ENCODE measurements around the gene RBM19.

The RBM19 gene

DNA sequence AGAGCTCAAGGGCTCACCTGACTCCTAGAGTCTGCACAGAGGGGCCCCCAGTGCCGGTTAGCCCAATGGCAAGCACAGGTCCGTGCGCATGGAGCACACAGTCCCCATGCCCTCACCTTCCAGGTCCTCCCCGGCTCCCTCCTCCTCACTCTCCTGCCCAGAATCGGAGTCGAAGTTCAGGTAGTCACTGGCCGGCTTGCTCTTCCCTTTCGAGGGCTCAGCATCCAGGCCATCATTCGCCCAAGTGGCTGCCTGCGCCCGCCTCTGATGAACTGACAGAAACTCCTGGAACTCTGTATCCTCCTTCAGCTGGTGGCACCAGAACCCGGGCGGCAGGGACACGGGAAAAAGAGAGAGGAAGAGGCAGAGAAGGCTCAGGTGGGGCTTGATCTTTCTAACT lies 7.0 kb downstream of the RBM19 start:
- DNase-seq (ENCODE audit: low read depth in 2 of 2, low spot score in 1 of 2), result no peak

DNA sequence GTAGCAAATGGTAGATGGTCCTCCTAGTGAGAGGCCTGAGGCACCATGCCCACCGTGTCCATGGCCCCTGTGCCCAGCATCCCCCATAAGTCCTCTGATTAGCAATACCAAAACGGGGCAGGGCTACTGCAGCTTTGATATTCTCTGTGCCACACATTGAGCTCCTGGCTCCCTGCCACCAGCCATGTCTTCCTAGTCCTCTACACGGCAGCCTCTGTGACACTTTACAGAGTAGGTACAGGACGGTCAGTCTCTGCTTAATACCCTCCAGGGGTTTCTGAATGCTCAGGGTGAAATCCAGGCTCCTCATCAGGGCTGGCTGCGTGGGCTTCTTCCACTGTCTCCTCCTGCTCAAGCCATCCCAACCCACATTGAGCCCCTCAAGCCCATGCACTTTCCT lies 8.0 kb downstream of the RBM19 start:
- DNase-seq (ENCODE audit: low read depth in 2 of 2, low spot score in 1 of 2), result no peak

DNA sequence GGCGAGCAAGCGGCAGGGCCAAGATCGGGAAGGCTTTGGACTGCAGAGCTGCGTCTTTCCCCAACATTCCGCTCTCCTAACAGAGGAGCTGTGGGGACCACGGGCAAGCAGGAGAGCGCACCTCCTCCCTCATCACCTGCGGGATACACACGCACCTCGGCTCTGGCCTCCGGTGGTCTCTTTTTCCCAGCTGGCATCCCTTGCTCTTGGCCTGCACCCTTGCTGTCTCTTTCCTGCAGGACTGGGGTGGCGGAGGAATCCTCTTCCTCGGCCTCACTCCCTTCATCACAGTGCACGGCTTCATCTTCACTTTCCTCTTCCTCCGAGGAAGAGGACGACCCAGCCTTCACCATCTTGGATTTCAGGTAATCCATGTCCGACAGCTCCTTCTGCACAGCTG lies 8.5 kb downstream of the RBM19 start:
- no peak for DNase-seq (ENCODE audit: low read depth in 2 of 2, low spot score in 1 of 2)

DNA sequence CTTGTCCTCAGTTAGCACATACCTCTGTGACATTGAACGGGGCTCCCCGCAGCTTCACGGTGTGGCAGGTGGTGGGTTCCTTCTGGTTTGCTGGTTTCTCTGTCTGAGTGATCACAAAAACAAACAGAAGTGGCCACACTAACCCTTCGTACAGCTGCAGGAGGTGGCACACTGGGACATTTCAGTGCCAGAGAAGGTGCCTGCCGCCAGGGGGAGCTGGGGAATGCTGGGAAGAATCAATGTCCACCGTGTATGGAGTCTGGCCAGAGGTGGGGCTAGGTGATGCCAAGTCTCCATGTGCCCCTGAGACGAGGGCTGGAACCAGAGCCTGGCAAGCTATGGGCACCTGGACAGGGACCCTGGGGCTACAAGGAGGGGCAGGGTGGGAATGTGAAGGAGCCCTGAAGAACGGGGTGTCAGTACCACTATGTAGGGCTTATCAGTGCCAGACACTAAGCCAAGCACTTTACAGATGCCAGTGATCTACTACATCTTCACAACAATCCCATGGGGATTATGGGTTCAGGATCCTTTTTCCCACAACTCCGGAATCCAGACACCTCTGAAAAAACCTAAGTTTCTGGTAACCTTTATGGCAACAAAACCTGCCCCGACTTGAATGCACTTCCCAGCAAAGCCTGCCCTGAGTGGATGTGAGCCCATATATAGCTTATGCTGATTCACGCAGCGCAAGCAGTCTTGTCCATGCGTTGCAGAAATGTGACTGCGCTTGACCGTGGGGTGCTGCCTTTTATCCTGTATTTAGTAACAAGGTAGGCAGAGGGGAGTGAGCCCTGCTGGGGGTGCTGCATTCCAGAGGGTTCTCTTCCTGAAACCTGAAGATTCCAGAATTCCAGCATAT lies 10.8 kb downstream of the RBM19 start:
- DNase-seq (ENCODE audit: low read depth in 2 of 2, low spot score in 1 of 2), result no peak

DNA sequence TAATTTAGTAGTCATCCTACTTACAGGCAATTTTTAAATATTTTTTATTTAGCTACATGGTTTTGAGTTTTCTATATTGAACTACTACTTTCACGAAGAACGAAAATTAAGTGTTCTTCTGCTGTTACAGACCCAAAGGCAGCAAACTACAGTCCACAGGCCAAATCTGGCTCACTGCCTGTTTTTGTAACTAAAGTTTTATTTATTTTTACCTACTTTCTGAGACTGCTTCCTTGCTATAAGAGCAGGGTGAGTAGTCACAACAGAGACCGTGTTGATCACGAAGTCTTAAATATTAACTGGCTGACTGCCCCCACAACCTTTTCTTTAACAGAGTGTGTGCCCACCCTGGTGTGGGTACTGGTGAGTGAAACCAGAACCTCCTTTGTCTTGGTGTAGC lies 11.6 kb downstream of the RBM19 start:
- DNase-seq (ENCODE audit: low read depth in 2 of 2, low spot score in 1 of 2), result no peak

DNA sequence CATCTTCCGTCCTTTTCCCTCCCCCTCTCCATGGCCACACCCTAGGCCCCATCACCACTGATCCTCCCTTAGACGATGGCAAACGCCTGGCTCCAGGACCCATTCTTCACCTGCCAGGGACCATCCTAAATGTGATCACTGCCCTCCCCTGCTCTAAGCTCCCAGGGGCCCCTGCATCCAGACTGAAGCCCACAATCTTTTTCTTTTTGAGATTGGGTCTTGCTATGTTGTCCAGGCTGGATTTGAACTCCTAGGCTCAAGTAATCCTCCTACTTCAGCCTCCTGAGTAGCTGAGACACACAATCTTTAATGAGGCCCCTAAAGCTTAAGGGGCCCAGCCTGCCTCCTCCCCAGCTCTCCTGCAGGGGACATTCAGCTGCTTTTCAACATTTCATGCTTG lies 15.3 kb downstream of the RBM19 start:
- DNase-seq (ENCODE audit: low read depth in 2 of 2, low spot score in 1 of 2), result no peak

DNA sequence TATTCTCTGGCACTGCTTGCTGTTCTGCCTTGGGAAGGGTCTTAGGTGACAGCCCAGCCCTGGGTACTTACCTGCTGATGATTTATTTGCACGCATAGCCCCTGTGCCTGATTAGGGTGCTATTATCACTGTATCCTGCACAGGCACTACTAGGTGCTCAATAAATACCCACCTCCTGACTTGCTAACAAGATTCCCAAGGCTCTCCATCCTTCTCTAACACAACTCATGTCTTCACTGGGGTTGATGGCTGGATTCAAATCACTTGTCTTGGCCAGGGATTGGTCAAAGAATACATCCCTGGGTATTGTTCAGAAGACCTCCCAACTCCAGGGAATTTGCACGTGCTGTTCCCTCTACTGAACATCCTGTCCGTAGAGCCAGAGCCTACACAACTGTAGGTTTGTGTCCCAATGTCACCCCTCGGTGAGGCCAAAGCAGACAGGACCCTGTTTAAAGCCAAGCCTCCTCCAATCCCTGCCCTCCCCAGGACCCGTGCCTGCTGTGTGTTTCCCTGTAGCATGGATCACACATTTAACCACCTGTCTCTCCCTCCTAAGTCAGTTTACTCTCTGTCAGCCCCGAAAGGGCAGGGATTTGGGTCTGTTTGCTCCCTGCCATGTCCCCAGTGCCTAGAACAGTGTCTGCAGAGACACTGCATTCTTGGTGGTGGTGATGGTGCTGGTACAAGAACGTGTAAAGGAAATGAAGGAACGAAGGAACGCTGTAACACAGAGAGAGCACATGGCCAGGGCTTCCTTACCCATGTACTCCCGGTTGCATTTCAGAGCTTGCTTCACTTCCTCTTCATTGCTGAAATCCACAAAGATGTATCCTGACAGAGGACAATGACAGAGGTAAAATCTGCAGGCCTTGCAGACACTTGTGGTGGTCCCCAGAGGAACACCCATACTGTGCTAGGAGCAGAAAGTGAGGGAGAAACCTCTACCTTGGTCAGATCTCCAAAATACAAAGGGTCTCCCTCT lies 16.5 kb downstream of the RBM19 start:
- DNase-seq (ENCODE audit: low read depth in 2 of 2, low spot score in 1 of 2), result no peak

DNA sequence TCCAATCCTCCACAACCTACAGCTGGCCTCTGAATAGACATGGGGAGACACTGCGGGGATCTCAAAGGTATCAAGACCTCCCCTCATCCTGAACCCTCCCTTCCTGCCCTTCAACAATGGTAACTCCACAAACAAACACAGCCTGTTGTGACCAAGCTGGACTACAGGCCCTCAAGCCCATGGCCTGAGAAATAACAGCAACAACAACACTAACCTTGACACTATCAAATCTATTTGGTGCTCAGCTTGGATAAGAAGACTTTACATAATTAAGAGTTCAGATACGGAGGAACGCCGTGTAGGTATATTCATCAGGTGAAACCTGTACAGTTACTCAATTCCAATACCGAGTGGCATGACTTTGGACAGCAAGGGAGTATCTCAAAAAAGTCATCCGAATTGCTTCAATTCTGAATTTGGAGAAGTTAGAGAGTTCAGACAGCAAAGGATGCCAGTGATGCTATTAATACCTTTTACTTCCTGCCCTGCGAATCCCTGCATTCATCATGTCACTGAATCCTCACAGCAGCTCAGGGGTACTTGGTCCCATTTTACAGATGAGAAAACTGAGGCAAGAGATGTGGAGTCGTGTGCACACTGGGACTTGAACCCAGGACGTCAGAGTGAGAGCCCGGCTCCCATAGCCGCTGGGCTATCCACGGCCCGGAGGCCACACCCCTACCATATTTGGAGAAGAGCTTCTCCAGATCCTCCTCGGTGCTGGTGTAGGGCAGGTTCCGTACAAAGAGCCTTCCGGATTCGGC lies 17.8 kb downstream of the RBM19 start:
- DNase-seq (ENCODE audit: low read depth in 2 of 2, low spot score in 1 of 2), result no peak

DNA sequence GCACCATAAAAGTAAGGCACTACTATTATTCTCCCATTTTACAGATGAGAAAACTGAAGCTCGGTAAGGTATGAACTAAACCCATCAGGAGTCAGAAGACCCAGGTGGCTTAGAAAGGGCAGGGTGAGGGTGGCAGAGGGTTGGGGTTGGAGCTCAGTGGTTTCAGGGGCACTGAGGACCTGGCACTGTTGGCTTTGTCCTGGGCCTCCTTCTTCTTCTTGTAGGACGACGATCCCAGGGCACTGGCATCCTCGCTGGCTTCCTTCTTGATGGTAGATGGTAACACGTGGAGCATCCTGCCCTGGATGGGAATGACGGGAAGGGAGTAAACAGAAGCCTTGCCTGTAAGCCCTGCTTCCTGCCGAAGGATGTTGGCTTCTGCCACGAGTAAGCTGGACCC lies 19.9 kb downstream of the RBM19 start:
- DNase-seq (ENCODE audit: low read depth in 2 of 2, low spot score in 1 of 2), result no peak

DNA sequence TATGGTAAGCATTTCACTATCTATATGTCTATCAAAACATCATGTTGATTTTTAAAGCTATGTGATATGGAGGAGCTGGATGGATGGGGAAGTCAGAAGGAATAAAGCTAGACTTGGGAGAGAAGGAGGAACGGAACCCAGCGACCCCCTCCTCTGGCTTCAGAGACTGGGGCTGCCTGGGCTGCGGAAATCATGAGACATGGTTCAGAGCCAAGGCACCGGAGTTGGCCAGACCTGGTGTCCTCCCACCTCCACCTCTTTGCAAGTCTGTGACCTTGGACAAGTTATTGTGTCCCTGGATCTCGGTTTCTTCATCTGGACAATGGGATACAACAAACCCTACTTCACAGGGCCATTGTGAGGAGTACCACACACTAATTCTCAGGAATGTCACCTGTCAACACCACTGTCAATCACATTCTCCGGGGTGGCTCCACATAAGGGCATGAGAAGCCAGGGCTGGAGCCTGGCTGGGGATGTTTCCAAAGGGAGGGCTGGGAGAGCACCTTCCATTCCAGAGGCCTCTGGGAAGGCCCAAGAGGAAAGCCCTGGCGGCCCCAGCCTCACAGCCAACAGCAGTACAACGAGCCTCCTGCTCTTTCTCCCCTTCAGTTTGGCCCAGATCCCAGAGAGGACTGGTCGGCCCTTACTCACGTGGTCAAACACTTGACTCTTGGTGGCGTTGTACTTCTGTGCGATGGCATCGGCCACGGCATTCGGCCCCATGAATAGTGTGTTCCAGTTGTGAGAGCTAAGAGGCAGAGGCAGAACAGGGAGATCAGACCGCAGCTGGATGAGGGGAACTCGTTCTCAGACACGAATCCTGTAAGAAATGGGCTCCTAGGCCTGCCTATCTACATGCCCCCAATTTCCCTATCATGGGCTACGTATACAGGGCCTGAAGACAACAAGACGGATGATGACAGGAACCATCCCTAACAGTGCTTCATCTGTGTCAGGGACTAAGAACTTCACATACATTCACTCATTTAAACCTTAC lies 20.7 kb downstream of the RBM19 start:
- no peak for DNase-seq (ENCODE audit: low read depth in 2 of 2, low spot score in 1 of 2)

DNA sequence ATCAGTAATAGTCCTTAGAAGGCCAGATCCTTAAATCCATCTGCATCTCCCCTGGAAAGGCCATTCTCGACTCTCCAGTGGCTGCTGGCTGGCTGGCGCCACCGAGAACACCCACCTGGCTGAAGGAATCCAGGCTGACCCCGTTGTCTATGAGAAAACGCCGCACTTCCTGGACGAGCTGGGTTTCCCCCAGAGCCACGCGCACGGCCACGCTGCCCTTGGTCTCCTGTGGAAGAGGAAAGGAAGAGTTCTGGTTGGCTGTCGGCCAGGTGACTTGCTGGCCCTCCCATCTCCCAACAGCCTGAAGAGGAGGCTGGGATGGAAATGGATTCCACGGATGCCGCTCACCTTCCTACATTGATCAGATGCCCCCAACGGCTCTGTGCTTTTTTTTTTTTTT lies 23.9 kb downstream of the RBM19 start:
- no peak for DNase-seq (ENCODE audit: low read depth in 2 of 2, low spot score in 1 of 2)

DNA sequence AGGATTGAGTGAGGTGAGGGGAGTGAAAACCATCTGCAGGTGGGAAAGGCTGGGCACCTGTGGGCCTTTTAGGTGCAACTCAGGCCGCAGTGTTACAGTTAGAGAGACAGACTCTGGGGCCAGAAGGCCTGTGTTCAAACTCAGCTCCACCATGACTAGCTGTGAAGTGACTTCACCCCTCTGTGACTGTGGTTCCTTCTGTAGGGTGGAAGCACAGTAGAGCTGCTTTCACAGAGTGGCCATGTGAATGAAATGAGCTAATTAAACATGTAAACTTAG lies 25.0 kb downstream of the RBM19 start:
- DNase-seq (ENCODE audit: low read depth in 2 of 2, low spot score in 1 of 2), result no peak

DNA sequence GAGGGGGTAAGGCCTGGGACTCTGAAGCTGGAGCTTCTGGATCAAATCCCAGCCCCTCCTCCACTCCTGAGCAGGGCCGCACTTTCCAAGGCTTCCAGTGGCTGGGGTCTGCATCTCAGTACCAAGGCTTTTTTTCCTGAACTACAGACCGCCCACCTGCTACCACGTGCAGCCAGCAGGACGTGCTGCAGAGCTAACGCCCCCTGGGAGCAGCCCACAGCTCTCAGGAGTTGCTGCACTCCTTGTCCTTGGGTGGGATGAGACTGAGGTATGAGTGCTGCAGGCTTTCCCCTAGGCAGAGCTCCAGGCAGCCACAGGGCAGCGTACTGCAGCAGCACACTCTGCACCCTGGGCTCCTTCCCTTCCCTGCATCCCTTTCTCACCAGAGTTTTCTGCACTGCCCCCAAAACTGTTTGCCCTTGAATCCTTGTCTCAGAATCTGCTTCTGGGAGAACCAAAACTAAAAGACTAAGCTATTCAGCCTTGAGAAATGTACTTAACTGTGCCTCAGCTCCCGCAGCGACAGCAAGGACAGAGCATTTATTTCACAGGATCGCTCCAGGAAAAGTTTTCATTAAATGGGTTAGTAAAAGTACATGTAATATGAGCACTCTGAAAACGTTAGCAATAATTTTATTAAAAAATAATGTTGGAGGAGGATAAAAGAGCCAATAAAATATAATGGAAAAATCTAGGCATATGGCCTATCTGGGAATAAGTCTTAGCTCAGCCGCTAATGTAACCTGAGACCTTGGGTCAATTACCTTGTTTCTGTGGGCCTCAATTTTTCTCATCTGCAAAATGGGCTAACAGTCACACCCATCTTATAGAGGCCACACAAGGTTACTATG lies 25.5 kb downstream of the RBM19 start:
- no peak for DNase-seq (ENCODE audit: low read depth in 2 of 2, low spot score in 1 of 2)

DNA sequence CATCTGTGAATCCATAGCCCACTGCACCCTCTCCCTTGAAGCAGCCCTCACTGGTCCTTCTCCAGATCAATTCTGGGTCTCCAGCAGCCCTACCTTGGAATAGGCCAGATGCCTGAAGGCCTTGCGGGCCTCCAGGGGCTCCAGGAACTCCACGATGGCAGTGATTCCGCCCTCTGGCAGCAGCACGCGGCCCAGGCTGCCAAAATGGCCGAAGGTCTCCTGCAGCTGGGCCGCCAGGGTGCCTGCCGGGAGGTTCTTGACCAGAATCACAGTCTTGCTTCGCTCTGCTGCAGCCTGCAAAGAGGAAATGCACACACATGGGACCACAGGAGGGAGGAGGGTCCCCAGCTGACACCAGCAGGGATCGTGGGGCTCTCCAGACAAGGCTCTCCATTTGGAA lies 26.3 kb downstream of the RBM19 start:
- DNase-seq (ENCODE audit: low read depth in 2 of 2, low spot score in 1 of 2), result no peak

DNA sequence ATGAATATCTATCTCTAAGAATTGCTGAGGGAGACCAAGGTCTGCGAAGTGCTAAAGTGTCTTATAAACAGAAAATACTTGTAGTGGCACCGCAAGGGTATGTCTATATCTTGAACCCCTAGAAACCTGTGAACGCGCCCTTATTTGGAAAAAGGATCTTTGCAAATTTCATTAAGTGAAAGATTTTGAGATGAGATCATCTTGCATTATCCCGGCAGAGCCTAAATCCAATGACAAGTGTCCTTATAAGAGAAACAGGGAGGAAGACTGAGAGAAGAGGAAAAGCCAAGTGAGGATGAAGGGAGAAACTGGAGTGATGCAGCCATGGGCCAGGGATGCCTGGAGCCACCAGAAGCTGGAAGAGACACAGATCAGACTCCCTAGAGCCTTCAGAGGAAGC lies 27.7 kb downstream of the RBM19 start:
- no peak for DNase-seq (ENCODE audit: low read depth in 2 of 2, low spot score in 1 of 2)

DNA sequence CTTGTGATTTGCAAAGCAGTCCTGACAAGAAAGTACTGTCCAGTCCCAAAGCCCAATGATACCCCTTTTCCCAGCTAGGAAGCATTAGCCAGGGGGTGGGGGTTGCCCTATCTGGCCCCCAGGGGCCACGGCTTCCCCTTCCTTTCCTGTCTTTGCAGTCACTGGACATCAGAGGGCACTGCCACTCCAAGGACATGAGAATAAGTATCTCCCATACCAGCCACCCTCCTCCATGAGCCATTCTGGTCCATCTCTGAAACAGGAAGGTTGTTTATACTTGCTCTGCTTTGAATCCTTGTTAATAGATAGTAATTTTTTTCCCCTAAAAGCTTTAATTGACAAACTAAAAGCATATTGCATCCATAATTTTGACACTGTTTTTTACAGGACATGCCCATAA lies 29.7 kb downstream of the RBM19 start:
- DNase-seq (ENCODE audit: low read depth in 2 of 2, low spot score in 1 of 2), result no peak

DNA sequence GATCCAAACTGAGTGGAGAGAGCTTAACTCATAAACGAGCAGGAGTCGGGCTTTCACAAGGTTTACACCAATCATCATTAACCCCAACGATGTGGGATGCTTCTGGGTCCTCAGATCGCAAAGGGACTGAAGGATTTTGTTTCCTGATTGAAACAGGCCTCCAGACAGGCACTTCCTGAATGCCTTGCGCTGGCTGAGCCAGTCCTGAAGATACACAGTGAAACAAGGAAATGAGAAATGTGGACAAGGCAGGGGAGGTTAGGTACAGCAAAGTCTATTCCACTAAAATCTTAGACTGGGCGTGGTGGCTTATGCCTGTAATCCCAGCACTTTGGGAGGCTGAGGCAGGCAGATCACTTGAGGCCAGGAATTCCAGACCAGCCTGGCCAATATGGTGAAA lies 30.7 kb downstream of the RBM19 start:
- no peak for DNase-seq (ENCODE audit: low read depth in 2 of 2, low spot score in 1 of 2)

DNA sequence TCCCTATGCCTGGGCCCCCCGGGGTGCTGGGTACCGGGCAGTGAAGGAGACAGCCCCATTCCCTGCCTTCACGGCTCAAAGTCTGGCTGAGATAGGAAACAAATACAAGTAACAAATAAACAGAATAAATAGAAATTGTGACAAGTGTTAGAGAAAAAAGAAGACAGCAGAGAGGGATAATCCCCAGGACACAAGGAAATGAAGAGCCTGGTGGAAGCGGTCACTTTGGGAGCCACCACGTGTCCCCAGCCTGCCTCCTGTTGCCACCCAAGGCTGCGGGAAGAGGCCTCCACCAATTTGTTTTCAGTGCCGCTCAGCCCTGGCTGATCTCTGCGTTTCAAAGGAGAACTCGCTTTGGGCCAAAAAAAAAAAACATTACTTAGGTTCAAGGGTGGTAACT lies 31.2 kb downstream of the RBM19 start:
- no peak for DNase-seq (ENCODE audit: low read depth in 2 of 2, low spot score in 1 of 2)

DNA sequence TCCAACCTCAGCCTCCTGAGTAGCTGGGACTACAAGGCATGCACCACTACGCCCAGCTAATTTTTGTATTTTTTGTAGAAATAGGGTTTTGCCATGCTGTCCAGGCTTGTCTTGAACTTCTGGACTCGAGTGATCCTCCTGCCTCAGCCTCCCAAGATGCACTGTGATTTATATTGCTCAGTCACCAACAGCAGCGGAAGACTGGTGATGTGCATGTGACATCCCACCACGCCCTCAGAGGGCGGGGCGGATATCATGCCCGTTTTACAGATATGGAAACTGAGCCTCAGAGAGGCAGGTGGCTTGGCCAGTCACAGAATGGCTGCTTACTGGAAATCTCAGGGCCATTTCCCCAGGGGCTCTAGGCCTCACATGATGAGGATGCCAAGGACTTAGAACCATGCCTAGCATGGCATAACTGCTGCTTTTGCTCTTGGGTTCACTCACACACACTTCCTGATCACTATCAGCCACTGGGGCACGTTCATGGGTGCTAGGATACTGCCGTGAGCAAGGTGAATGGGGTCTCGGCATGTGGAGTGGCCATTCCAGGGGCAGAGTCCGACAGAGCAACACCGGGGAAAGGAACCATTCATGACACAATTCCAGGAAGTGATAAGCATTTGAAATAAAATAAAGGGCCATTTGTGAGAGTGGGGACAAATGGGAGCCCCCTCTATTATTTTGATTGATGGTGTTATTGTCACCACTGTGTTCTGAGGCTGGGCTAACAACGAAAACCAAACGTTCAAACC lies 31.9 kb downstream of the RBM19 start:
- DNase-seq (ENCODE audit: low read depth in 2 of 2, low spot score in 1 of 2), result no peak
